HepG2 (cell line): ENCODE results near the gene U2AF2. TPM values are rescaled to one million over a fixed set of nuclear protein-coding genes. Genes with fewer than 3 reads are reported as not detected.

Experiments
- GABPB1 ChIP-seq: IDR thresholded peaks from 2 replicates; pipeline ENCODE4 v1.6.1; 2016; ENCODE audit warnings: mild to moderate bottlenecking, missing genetic modification reagents, moderate library complexity, missing compliant biosample characterization
- GLMP ChIP-seq: sonication (generic); formaldehyde crosslinking; IDR thresholded peaks from 2 replicates; pipeline ENCODE4 v1.9.0; 2021; ENCODE audit warnings: missing genetic modification reagents, mild to moderate bottlenecking, borderline replicate concordance
- HOXA7 ChIP-seq: sonication (generic); formaldehyde crosslinking; IDR thresholded peaks from 2 replicates; pipeline ENCODE4 v1.8.1; 2022; ENCODE audit warnings: mild to moderate bottlenecking, missing genetic modification reagents, moderate library complexity
- MAFF ChIP-seq: IDR thresholded peaks from 2 replicates; pipeline ENCODE4 v1.6.1; 2011; ENCODE audit warnings: low read depth, low read length, improper control_type of control experiment
- MAFG ChIP-seq: sonication (generic); formaldehyde crosslinking; IDR thresholded peaks from 2 replicates; pipeline ENCODE4 v1.5.1; 2020; ENCODE audit warnings: mild to moderate bottlenecking, missing genetic modification reagents
- PHF21A ChIP-seq: sonication (generic); formaldehyde crosslinking; IDR thresholded peaks from 2 replicates; pipeline ENCODE4 v1.5.0; 2020; ENCODE audit warnings: mild to moderate bottlenecking, missing genetic modification reagents
- SKI ChIP-seq: fragments of 450-650 bp; IDR thresholded peaks from one replicate; pipeline ENCODE4 v1.6.1; 2018; ENCODE audit warnings: mild to moderate bottlenecking; ENCODE audit not compliant: partially characterized antibody
- TCF7L2 ChIP-seq: IDR thresholded peaks from 2 replicates; pipeline ENCODE4 v1.6.1; 2011; ENCODE audit warnings: mild to moderate bottlenecking, low read depth, low read length, moderate library complexity
- TEAD2 ChIP-seq: sonication (generic); formaldehyde crosslinking; IDR thresholded peaks from 2 replicates; pipeline ENCODE4 v1.9.0; 2021; ENCODE audit warnings: missing genetic modification reagents
- TFAP4 ChIP-seq: sonication (generic); IDR thresholded peaks from 2 replicates; pipeline ENCODE4 v1.6.1; 2016; ENCODE audit warnings: low read depth, borderline replicate concordance
- WIZ ChIP-seq: sonication (generic); formaldehyde crosslinking; IDR thresholded peaks from 2 replicates; pipeline ENCODE4 v1.5.1; 2020; ENCODE audit warnings: mild to moderate bottlenecking, missing genetic modification reagents
- ZC3H4 ChIP-seq: sonication (generic); formaldehyde crosslinking; IDR thresholded peaks from 2 replicates; pipeline ENCODE4 v1.4.0; 2020; ENCODE audit warnings: missing genetic modification reagents, borderline replicate concordance
- ZNF280D ChIP-seq: sonication (generic); formaldehyde crosslinking; IDR thresholded peaks from 2 replicates; pipeline ENCODE4 v1.5.1; 2020; ENCODE audit warnings: mild to moderate bottlenecking, missing genetic modification reagents
- ZNF318 ChIP-seq: sonication (generic); formaldehyde crosslinking; IDR thresholded peaks from 2 replicates; pipeline ENCODE4 v1.4.0; 2020; ENCODE audit warnings: mild to moderate bottlenecking, missing genetic modification reagents
- polyA plus RNA-seq, 8 experiments: library from polyadenylated mRNA; depleted of rRNA in 3 of 8; stranded (reverse) in 7 of 8; unstranded in 1 of 8; fragments of >200 nt; fragmentation: Illumina TruSeq in 4 of 8; extraction: Trizol in 4 of 8; gene quantifications; 2 replicates each; pipeline versions ENCODE4 v1.2.1 to v1.2.3, GENCODE V29; 2011 to 2016; ENCODE audit warnings: low read depth in 4 of 8, missing spikeins in 1 of 8, mixed read lengths in 1 of 8; ENCODE audit not compliant: insufficient read depth in 1 of 8
- total RNA-seq, 5 experiments: library from RNA; depleted of rRNA; stranded (reverse); fragments of >200 nt; fragmentation: Illumina TruSeq; extraction: Trizol; gene quantifications; 2 replicates each; pipeline ENCODE4 v1.2.3, GENCODE V29; 2016; ENCODE audit warnings: low read depth in 1 of 5

Gene U2AF2
- total and polyA plus RNA-seq, 2 of the 13 experiments (the other 11 are each of a cell fraction or from before 2014, with no cell fraction given) = 84.3 to 124 TPM

GRCh38 chr19:55674841-55675660, 20.2 kb downstream of the U2AF2 start, which contains the start of gene EPN1 (continued):
- no peak for TF ChIP-seq ZNF280D (CRISPR knock-in tag)
- TF ChIP-seq MAFG (CRISPR knock-in tag) = no peak
- no peak for TF ChIP-seq GLMP
- no peak for TF ChIP-seq TCF7L2
- no peak for TF ChIP-seq TEAD2
- TF ChIP-seq TFAP4 = peak; percentile 49; the same call in 1 of the 2 replicates
- no peak for TF ChIP-seq HOXA7 (CRISPR knock-in tag)
- 0 out of 2 replicates have a peak, but pooled peaks have one; percentile 27 for TF ChIP-seq ZNF318 (CRISPR knock-in tag)
- TF ChIP-seq ZC3H4 (CRISPR knock-in tag) = no peak
- TF ChIP-seq SKI = peak; percentile 81
- TF ChIP-seq MAFF = no peak
- peak; percentile 97 for TF ChIP-seq GABPB1 (CRISPR knock-in tag)
- TF ChIP-seq WIZ (CRISPR knock-in tag) = no peak
- no peak for TF ChIP-seq PHF21A
